HepG2 (cell line): Measurements from ENCODE around the gene TIMM10. TPM values are rescaled to one million over a fixed set of nuclear protein-coding genes. Genes with fewer than 3 reads are reported as not detected.

Experiments used
- ETS1 ChIP-seq: sonication (generic); formaldehyde crosslinking; IDR thresholded peaks from 2 replicates; pipeline ENCODE4 v1.4.0; 2020; ENCODE audit warnings: missing genetic modification reagents
- HMGA1 ChIP-seq: sonication (generic); formaldehyde crosslinking; conservative IDR thresholded peaks from 2 replicates; pipeline ENCODE4 v1.4.0; 2020; ENCODE audit warnings: missing genetic modification reagents
- IKZF1 ChIP-seq: fragments of 450-650 bp; IDR thresholded peaks from 2 replicates; pipeline ENCODE4 v1.7.1; 2016
- KDM4B ChIP-seq: sonication (generic); formaldehyde crosslinking; IDR thresholded peaks from 2 replicates; pipeline ENCODE4 v1.4.0; 2020; ENCODE audit warnings: missing genetic modification reagents
- KDM5A ChIP-seq: fragments of 200-600 bp; sonication (generic); IDR thresholded peaks from 2 replicates; pipeline ENCODE4 v1.7.0; 2018; ENCODE audit warnings: antibody characterized with exemption, mild to moderate bottlenecking, low read length, borderline replicate concordance
- MLLT10 ChIP-seq: sonication (generic); formaldehyde crosslinking; IDR thresholded peaks from 2 replicates; pipeline ENCODE4 v1.4.0; 2020; ENCODE audit warnings: missing genetic modification reagents
- NR1H2 ChIP-seq: sonication (generic); formaldehyde crosslinking; IDR thresholded peaks from 2 replicates; pipeline ENCODE4 v1.8.1; 2022; ENCODE audit warnings: low read depth, missing genetic modification reagents, borderline replicate concordance
- RAD21 ChIP-seq: fragments of 450-650 bp; formaldehyde crosslinking; IDR thresholded peaks from 2 replicates; pipeline ENCODE4 v1.5.0; 2020; ENCODE audit warnings: mild to moderate bottlenecking
- RELA ChIP-seq: sonication (generic); formaldehyde crosslinking; IDR thresholded peaks from 2 replicates; pipeline ENCODE4 v1.4.0; 2020; ENCODE audit warnings: missing genetic modification reagents
- SMAD1 ChIP-seq: sonication (generic); formaldehyde crosslinking; IDR thresholded peaks from 2 replicates; pipeline ENCODE4 v1.4.0; 2020; ENCODE audit warnings: missing genetic modification reagents, low read depth, mild to moderate bottlenecking, borderline replicate concordance
- SMARCE1 ChIP-seq: fragments of 450-650 bp; IDR thresholded peaks from 2 replicates; pipeline ENCODE4 v1.6.1; 2017; ENCODE audit warnings: borderline replicate concordance
- SNAPC4 ChIP-seq: sonication (generic); formaldehyde crosslinking; IDR thresholded peaks from 2 replicates; pipeline ENCODE4 v1.4.0; 2020; ENCODE audit warnings: mild to moderate bottlenecking, missing genetic modification reagents
- TIGD3 ChIP-seq: sonication (generic); formaldehyde crosslinking; IDR thresholded peaks from 2 replicates; pipeline ENCODE4 v1.5.1; 2020; ENCODE audit warnings: mild to moderate bottlenecking, missing genetic modification reagents, borderline replicate concordance
- ZNF18 ChIP-seq: sonication (generic); formaldehyde crosslinking; IDR thresholded peaks from 2 replicates; pipeline ENCODE4 v1.8.0; 2022; ENCODE audit warnings: mild to moderate bottlenecking, missing genetic modification reagents; ENCODE audit not compliant: insufficient replicate concordance
- ZNF230 ChIP-seq: sonication (generic); formaldehyde crosslinking; IDR thresholded peaks from 2 replicates; pipeline ENCODE4 v1.4.0; 2020; ENCODE audit warnings: mild to moderate bottlenecking, missing genetic modification reagents
- ZNF496 ChIP-seq: sonication (generic); formaldehyde crosslinking; IDR thresholded peaks from 2 replicates; pipeline ENCODE4 v1.8.1; 2023; ENCODE audit warnings: mild to moderate bottlenecking, moderate library complexity, missing genetic modification reagents; ENCODE audit not compliant: insufficient replicate concordance
- ZNF580 ChIP-seq: IDR thresholded peaks from 2 replicates; pipeline ENCODE4 v1.6.1; 2016; ENCODE audit warnings: low read depth, borderline replicate concordance
- ZNF749 ChIP-seq: sonication (generic); formaldehyde crosslinking; IDR thresholded peaks from 2 replicates; pipeline ENCODE4 v1.8.0; 2022; ENCODE audit warnings: mild to moderate bottlenecking, missing genetic modification reagents, moderate library complexity, borderline replicate concordance
- ZNF782 ChIP-seq: sonication (generic); formaldehyde crosslinking; IDR thresholded peaks from 2 replicates; pipeline ENCODE4 v1.4.0; 2020; ENCODE audit warnings: missing genetic modification reagents, mild to moderate bottlenecking, borderline replicate concordance
- polyA plus RNA-seq, 8 experiments: library from polyadenylated mRNA; depleted of rRNA in 3 of 8; stranded (reverse) in 7 of 8; unstranded in 1 of 8; fragments of >200 nt; fragmentation: Illumina TruSeq in 4 of 8; extraction: Trizol in 4 of 8; gene quantifications; 2 replicates each; pipeline versions ENCODE4 v1.2.1 to v1.2.3, GENCODE V29; 2011 to 2016; ENCODE audit warnings: low read depth in 4 of 8, missing spikeins in 1 of 8, mixed read lengths in 1 of 8; ENCODE audit not compliant: insufficient read depth in 1 of 8
- total RNA-seq, 5 experiments: library from RNA; depleted of rRNA; stranded (reverse); fragments of >200 nt; fragmentation: Illumina TruSeq; extraction: Trizol; gene quantifications; 2 replicates each; pipeline ENCODE4 v1.2.3, GENCODE V29; 2016; ENCODE audit warnings: low read depth in 1 of 5

Gene TIMM10
- total and polyA plus RNA-seq, 2 of the 13 experiments (the other 11 are each of a cell fraction or from before 2014, with no cell fraction given): 67.8 to 82.2 TPM

- TF ChIP-seq ZNF749 (0 out of 2 replicates have a peak, but pooled peaks have one; percentile 39), HMGA1 (CRISPR knock-in tag) (no peak), ZNF18 (CRISPR knock-in tag) (no peak), SNAPC4 (no peak), ZNF496 (CRISPR knock-in tag) (no peak), ZNF230 (CRISPR knock-in tag) (no peak), MLLT10 (CRISPR knock-in tag) (no peak), ETS1 (0 out of 2 replicates have a peak, but pooled peaks have one; percentile 57), RELA (CRISPR knock-in tag) (no peak), KDM5A (peak; percentile 93), IKZF1 (no peak), SMARCE1 (no peak), ZNF782 (CRISPR knock-in tag) (no peak), SMAD1 (CRISPR knock-in tag) (no peak), KDM4B (CRISPR knock-in tag) (no peak), RAD21 (no peak), TIGD3 (no peak), ZNF580 (CRISPR knock-in tag) (peak; percentile 64; the same call in 1 of the 2 replicates), NR1H2 (CRISPR knock-in tag) (no peak)
Observed at GRCh38 chr11:57530596-57531507, at the start of gene TIMM10 (continued).
